Measurements from ENCODE around the gene BCAS1. TPM values are rescaled to one million over a fixed set of nuclear protein-coding genes. Genes with fewer than 3 reads are reported as not detected.

BCAS1 gene
- total RNA-seq, 1 experiment from 2014 or later = 0.17 TPM

- no peaks in the 10 kb centered on the region for H4K20me1 ChIP-seq (ENCODE audit: insufficient read depth)
- ChIA-PET POLR2A (no interaction called here), RAD21 (ENCODE audit: low non-redundant PET in 1 of 2, low total read pairs in 2 of 2, uncharacterized antibody in 2 of 2, unreplicated experiment in 2 of 2) (no interaction called here), CTCF (interaction anchor here (0.6 kb wide), 1 partner anchor 1438 kb away, joined by 3 read pairs; no protein-coding TSS in a partner anchor)
- no peaks in the 10 kb centered on the region for H3K36me3 ChIP-seq (ENCODE audit: control insufficient read depth in 1 of 2, insufficient read depth in 2 of 2, low read length in 2 of 2)
- no TSS peak for BruUV-seq (replicated peaks)
- ATAC-seq (no peak), DNase-seq (ENCODE audit: low read depth, low spot score) (no peak)
- H3K9me2 ChIP-seq (ENCODE audit: insufficient read depth) = no peaks in the 10 kb centered on the region
- no peak overlapping the region for H3K9ac ChIP-seq (ENCODE audit: low read length)
- no peaks in the 10 kb centered on the region for H3K79me2 ChIP-seq (ENCODE audit: insufficient read depth, low read length)
- peaks cover 19 to 27% of the 10 kb centered on the region in 2 experiments for H3K4me1 ChIP-seq (ENCODE audit: control insufficient read depth in 1 of 2, insufficient read depth in 2 of 2, low read length in 2 of 2)
- no peak for TF ChIP-seq EGR1 (IDR thresholded peaks at IDR 0.05; ENCODE audit: low read depth)
- no peak for TF ChIP-seq ATF3 (IDR thresholded peaks at IDR 0.05)
- no peak for TF ChIP-seq TCF7L2 (IDR thresholded peaks at IDR 0.05; ENCODE audit: borderline replicate concordance, extremely low read depth, insufficient read depth, insufficient read length)
- TF ChIP-seq RAD21 (IDR thresholded peaks at IDR 0.05; ENCODE audit: low read depth) = no peak
- no peak for TF ChIP-seq REST (IDR thresholded peaks at IDR 0.05; ENCODE audit: low read depth)
- no peak for TF ChIP-seq MAX (IDR thresholded peaks at IDR 0.05)
- TF ChIP-seq ZNF274 (IDR thresholded peaks at IDR 0.05; ENCODE audit: low read depth, low read length) = no peak
- TF ChIP-seq EZH2 (IDR thresholded peaks at IDR 0.05) = no peak
- TF ChIP-seq FOSL1 (IDR thresholded peaks at IDR 0.05; ENCODE audit: low read depth) = no peak
- no peak for TF ChIP-seq CEBPB (IDR thresholded peaks at IDR 0.05; ENCODE audit: low read depth)
- no peak for TF ChIP-seq YY1 (IDR thresholded peaks at IDR 0.05; ENCODE audit: extremely low read depth, insufficient replicate concordance, low read depth, low read length)
- no peak for TF ChIP-seq ZBTB33 (IDR thresholded peaks at IDR 0.05; ENCODE audit: extremely low read depth, insufficient replicate concordance, low read length)
- no peak for TF ChIP-seq CBX3 (IDR thresholded peaks at IDR 0.05; ENCODE audit: low read depth)
- no peak for TF ChIP-seq SP1 (IDR thresholded peaks at IDR 0.05; ENCODE audit: low read depth)
- TF ChIP-seq EZH2phosphoT487 (IDR thresholded peaks at IDR 0.05; ENCODE audit: borderline replicate concordance) = no peak
- no peak for TF ChIP-seq POLR2A (IDR thresholded peaks at IDR 0.05; ENCODE audit: borderline replicate concordance, extremely low read depth, insufficient read depth, insufficient read length)
- no peak for TF ChIP-seq JUND (IDR thresholded peaks at IDR 0.05)
- TF ChIP-seq POLR2AphosphoS5 (IDR thresholded peaks at IDR 0.05; ENCODE audit: low read depth, low read length) = no peak
- no peak for TF ChIP-seq ELF1 (IDR thresholded peaks at IDR 0.05; ENCODE audit: borderline replicate concordance, low read depth)
- TF ChIP-seq SRF (IDR thresholded peaks at IDR 0.05; ENCODE audit: low read depth) = no peak
- no peaks in the 10 kb centered on the region for H3K9me3 ChIP-seq (ENCODE audit: control insufficient read depth in 1 of 2, insufficient read depth in 1 of 2, low read depth in 1 of 2, low read length in 2 of 2)
- no peaks in the 10 kb centered on the region for H3K27me3 ChIP-seq (ENCODE audit: insufficient read depth, low read length)
- H3K27ac ChIP-seq (ENCODE audit: low read depth, low read length) = no peak overlapping the region
- intact Hi-C loops (cut with micrococcal nuclease) = loop anchor here (5.0 kb wide), 1 partner anchor 121 kb away; no protein-coding TSS in a partner anchor
- H2AFZ ChIP-seq (ENCODE audit: low read depth, low read length, poor library complexity, severe bottlenecking) = no peak overlapping the region
- no peak overlapping the region for H3K4me3 ChIP-seq (replicated peaks in 1 of 2; ENCODE audit: low read depth in 1 of 2, low read length in 2 of 2)
- H3K4me2 ChIP-seq (ENCODE audit: low read length) = no peak overlapping the region
Observed at GRCh38 chr20:54063580-54063979, 6.8 kb downstream of the BCAS1 start.
